ENCODE results near the gene SYS1.

SYS1 gene

DNA sequence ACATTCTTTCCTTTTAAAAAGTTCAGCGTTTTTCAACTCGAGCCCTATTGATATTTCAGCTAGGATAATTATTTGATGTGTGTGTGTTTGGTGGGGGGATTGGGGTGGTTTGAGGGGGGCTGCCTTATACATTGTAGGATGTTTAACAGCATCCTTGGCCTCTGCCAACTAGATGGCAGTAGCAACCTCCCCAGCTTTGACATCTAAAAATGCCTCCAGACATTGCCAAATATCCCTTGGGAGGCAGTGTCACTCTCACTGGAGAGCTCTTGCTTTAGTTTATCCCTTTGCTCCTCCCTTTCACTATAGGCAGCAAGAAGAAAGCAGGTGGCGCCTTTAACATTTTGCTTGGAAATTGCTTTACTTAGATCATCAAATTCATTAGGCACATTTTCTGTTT lies 29.8 kb downstream of the SYS1 start:
- no peak for DNase-seq

- no peak for DNase-seq
These were observed 31.5 kb downstream of the SYS1 start for GRCh38 chr20:45394221-45395113.

GRCh38 chr20:45395114-45395415 lies 32.1 kb downstream of the SYS1 start:
- DNase-seq = no peak

- no peak for DNase-seq
These were observed 36.1 kb downstream of the SYS1 start for GRCh38 chr20:45399018-45399417.

GRCh38 chr20:45400346-45401031 lies 37.5 kb downstream of the SYS1 start:
- no peak for DNase-seq

DNA sequence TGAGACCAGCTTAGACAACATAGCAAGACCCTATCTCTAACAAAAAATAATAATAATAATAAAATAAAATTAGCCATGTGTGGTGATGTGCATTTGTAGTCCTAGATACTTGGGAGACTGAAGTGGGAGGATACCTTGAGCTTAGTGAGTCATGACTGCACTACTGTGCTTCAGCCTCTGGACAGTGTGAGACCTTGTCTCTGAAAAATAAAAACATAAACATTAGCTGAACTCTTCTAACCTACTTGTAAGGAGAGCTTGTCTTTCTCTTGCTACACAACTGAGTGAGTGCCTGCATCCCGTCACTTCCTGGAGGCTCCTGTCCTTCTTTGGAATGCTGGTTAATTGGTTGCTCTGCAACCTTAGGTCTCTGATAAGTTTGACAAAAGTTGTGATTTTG lies 40.0 kb downstream of the SYS1 start:
- DNase-seq = no peak

- peak; percentile 72 for DNase-seq
These were observed 41.5 kb downstream of the SYS1 start for GRCh38 chr20:45404438-45404837.

- peak; percentile 37 for DNase-seq
These were observed 42.8 kb downstream of the SYS1 start for GRCh38 chr20:45405571-45406259.

GRCh38 chr20:45406260-45407066 lies 43.5 kb downstream of the SYS1 start:
- peak; percentile 56 for DNase-seq

- peak; percentile 56 for DNase-seq
These were observed 44.2 kb downstream of the SYS1 start for GRCh38 chr20:45407067-45407745.

DNA sequence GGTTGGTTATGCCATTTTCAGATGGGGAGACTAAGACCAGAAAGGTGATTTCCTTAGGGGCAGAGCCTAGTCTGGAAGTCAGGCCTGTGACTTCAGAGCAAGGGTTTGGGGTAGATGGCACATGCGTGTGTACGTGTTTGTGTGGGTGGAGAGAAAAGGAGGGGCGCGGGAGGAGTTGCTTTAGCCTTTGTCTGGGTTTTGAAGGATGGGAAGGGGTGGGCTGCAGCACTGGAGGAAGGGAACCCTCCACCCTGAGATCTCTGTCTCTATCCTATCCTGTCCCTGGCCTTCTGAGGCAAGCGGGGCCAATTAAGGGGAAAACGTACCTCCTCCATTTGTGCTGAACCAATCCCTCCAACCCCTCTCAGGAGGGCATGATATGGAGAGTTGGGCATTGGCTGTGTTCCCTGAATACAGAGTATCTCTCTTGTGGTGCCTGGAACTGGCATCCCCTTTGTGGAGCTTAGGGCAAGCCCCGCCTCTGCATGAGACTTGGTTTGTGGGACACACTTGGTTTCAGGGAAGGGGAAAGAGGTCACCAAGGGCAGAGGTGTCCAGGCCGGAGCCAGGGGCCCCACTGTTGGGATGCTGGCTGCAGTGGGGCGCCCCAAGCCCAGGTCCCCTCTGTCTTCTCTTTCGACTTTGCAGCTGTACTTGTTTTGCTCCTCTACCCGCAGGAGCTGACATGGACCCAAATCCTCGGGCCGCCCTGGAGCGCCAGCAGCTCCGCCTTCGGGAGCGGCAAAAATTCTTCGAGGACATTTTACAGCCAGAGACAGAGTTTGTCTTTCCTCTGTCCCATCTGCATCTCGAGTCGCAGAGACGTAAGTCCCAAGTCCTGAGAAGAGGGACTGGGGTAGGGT lies 45.1 kb downstream of the SYS1 start, which contains the start of gene DBNDD2:
Gene DBNDD2 (plus strand): TSS at position 507 of the 863 bp plus-strand sequence. CDS start 179 bp downstream, at position 686.
- no peak for DNase-seq

GRCh38 chr20:45408646-45409213 lies 45.8 kb downstream of the SYS1 start:
- DNase-seq = no peak

DNA sequence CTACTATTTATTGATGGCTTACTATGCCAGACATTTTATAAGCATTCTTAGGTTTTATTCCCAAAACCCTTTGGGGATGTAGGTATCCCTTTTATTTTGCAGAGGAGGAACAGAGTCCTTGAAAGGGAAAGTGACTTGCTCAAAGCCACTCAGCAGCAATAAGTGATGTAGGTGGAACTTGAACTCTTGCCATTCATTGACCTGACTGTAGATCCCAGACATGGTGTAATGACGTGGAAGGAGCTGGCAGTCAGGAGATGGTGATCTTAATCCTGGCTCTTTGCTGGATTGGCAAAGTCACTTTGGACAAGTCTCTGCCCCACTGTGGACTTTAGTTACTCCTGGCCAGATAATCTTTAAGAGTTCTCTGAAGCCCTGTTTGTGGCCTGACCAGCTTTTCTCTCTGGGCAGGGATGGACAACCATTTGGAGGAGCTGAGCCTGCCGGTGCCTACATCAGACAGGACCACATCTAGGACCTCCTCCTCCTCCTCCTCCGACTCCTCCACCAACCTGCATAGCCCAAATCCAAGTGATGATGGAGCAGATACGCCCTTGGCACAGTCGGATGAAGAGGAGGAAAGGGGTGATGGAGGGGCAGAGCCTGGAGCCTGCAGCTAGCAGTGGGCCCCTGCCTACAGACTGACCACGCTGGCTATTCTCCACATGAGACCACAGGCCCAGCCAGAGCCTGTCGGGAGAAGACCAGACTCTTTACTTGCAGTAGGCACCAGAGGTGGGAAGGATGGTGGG lies 46.7 kb downstream of the SYS1 start:
- DNase-seq = no peak

DNA sequence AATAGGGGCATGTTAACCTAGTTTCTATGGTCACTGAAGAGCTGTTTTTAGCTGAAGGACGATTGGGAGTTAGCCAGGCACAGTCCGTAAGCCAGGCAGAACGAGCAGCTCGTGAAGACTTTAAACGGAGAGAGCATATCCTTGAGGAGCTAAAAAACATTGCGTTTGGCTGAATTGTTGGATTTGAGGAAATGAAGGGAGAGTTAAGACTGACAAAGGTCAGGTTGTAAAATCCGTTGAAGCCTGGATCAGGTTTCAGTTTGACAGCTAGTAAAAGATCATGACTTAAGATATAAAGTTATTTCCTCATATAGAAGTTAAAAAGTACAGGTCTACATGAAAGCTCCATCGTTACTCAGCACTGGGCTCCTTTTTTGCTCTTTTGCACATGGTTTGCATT lies 47.9 kb downstream of the SYS1 start:
- DNase-seq = no peak

GRCh38 chr20:45412653-45413052 lies 49.7 kb downstream of the SYS1 start:
- DNase-seq = no peak

GRCh38 chr20:45413479-45413878 lies 50.5 kb downstream of the SYS1 start:
- no peak for DNase-seq

DNA sequence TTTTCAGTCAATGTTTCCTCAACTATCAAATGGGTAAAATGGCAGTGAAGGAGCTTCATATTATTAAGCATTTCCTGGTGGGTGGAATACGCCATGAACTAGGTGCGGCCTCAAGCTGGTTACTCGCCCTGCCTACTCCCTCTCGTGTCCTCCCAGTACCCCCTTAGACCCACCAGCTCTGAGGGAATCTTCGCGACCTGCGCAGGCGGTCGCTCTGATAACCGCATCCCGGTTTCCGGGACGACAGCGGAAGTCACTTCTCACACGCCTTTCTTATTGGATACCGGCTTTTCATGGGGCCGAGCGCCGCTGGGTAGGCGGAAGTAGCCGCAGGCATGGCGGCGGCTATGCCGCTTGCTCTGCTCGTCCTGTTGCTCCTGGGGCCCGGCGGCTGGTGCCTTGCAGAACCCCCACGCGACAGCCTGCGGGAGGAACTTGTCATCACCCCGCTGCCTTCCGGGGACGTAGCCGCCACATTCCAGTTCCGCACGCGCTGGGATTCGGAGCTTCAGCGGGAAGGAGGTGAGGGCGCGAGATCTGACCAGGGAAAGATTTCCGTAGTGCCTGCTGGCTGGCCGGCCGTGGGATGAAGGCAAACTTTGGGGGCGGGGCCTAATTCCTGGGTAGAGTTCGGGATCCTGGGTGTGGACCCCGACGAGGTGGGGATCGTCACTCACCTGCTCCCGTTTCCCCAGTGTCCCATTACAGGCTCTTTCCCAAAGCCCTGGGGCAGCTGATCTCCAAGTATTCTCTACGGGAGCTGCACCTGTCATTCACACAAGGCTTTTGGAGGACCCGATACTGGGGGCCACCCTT lies 53.1 kb downstream of the SYS1 start, which contains the start of gene PIGT:
Gene PIGT (plus strand): TSS at position 320 of the 816 bp plus-strand sequence. CDS start 16 bp downstream, at position 336.
- peak; percentile 84 for DNase-seq

DNA sequence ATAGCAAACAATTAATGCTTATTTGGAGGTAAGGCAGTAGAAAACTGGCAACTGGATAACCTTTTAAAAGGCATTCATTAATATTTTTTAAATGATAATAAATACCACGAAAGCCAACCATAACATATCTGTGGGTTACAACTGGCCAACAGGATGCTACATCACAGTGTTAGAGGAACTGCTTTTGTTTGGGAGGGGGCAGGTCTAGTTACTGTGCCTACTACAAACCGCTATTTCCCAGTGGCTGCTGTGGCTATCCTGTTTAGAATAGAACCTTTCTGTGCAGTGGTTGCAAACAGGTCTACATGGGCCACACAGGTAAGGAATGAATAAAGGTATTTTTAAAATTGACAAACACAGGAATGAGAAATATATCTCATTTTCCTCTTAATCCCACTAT lies 54.0 kb downstream of the SYS1 start:
- no peak for DNase-seq

Data from NCI-H1092 treated with DMSO at 0.1 percent for 48 hours (cell line).